IMR-90 (cell line): ENCODE results near the gene SEMA4A. TPM values are rescaled to one million over a fixed set of nuclear protein-coding genes. Genes with fewer than 3 reads are reported as not detected.

Experiments
- ATAC-seq: fragments of 200-7000 bp; cut with Tn5 transposase; 2 replicates; pipeline ENCODE4 v1.9.1; 2020; ENCODE audit warnings: low read depth, mild to moderate bottlenecking, moderate library complexity
- BruUV-seq: library from RNA; stranded (reverse); fragments of 400-500 nt; replicated peaks from 2 replicates; lab custom pipeline; 2021; lab: Mats Ljungman, UMichigan
- CTCF ChIA-PET: fragments of 300-600 bp; formaldehyde crosslinking; extraction: SDS; loops from one replicate; lab custom pipeline; 2021; ENCODE audit warnings: antibody characterized with exemption; lab: Yijun Ruan, JAX
- POLR2A ChIA-PET: fragments of 300-600 bp; sonication (Branson Sonifier 250); formaldehyde crosslinking; loops from one replicate; lab custom pipeline; 2022; ENCODE audit warnings: antibody characterized with exemption; ENCODE audit not compliant: unreplicated experiment; lab: Charles Lee
- DNase-seq: peaks from one replicate; pipeline ENCODE4 v3.0.0; 2013
- H2AFZ ChIP-seq: replicated peaks from 2 replicates; pipeline ENCODE3; 2013; ENCODE audit warnings: low read length, mild to moderate bottlenecking; ENCODE audit not compliant: poor library complexity
- H2AK5ac ChIP-seq: 2 replicates; pipeline ENCODE4 v1.6.1; 2013; ENCODE audit warnings: low read depth, low read length, inconsistent platforms
- H2AK9ac ChIP-seq: replicated peaks from 2 replicates; pipeline ENCODE3; 2013; ENCODE audit warnings: mild to moderate bottlenecking, low read depth, low read length, moderate library complexity; ENCODE audit not compliant: poor library complexity
- H2BK120ac ChIP-seq: 2 replicates; pipeline ENCODE4 v1.6.1; 2013; ENCODE audit warnings: low read depth, low read length, inconsistent platforms
- H2BK15ac ChIP-seq: 3 replicates; pipeline ENCODE4 v1.6.1; 2013; ENCODE audit warnings: low read depth, low read length, inconsistent platforms
- H2BK20ac ChIP-seq: 2 replicates; pipeline ENCODE4 v1.6.1; 2013; ENCODE audit warnings: low read depth, mild to moderate bottlenecking, inconsistent platforms, low read length, moderate library complexity
- H2BK5ac ChIP-seq: 2 replicates; pipeline ENCODE4 v1.6.1; 2013; ENCODE audit warnings: mild to moderate bottlenecking, low read depth, low read length, inconsistent platforms; ENCODE audit not compliant: poor library complexity, severe bottlenecking
- H3K14ac ChIP-seq: replicated peaks from 2 replicates; pipeline ENCODE4 v1.6.1; 2013; ENCODE audit warnings: low read depth, low read length, inconsistent platforms
- H3K18ac ChIP-seq: 2 replicates; pipeline ENCODE4 v1.6.1; 2013; ENCODE audit warnings: low read depth, low read length, control low read depth
- H3K23ac ChIP-seq: 2 replicates; pipeline ENCODE4 v1.6.1; 2013; ENCODE audit warnings: low read depth, low read length, inconsistent platforms
- H3K27ac ChIP-seq: 2 replicates; pipeline ENCODE4 v1.5.1; 2013; ENCODE audit warnings: mild to moderate bottlenecking, control low read depth, low read length; ENCODE audit not compliant: insufficient read depth
- H3K27me3 ChIP-seq: 2 replicates; pipeline ENCODE4 v1.6.1; 2013; ENCODE audit warnings: low read length; ENCODE audit not compliant: control insufficient read depth, insufficient read depth
- H3K36me3 ChIP-seq: 2 replicates; pipeline ENCODE4 v1.6.1; 2013; ENCODE audit warnings: low read length, mixed read lengths; ENCODE audit not compliant: control insufficient read depth, insufficient read depth
- H3K4ac ChIP-seq: 2 replicates; pipeline ENCODE4 v1.6.1; 2013; ENCODE audit warnings: low read depth, low read length, inconsistent platforms
- H3K4me1 ChIP-seq: 2 replicates; pipeline ENCODE4 v1.6.1; 2013; ENCODE audit warnings: low read length, mixed read lengths; ENCODE audit not compliant: control insufficient read depth, insufficient read depth
- H3K4me2 ChIP-seq: 2 replicates; pipeline ENCODE4 v1.6.1; 2013; ENCODE audit warnings: low read depth, mild to moderate bottlenecking, control low read depth, low read length, moderate library complexity
- H3K4me3 ChIP-seq: 2 replicates; pipeline ENCODE4 v1.5.1; 2013; ENCODE audit warnings: low read depth, mild to moderate bottlenecking, control low read depth, low read length, moderate library complexity; ENCODE audit not compliant: insufficient read depth
- H3K56ac ChIP-seq: 2 replicates; pipeline ENCODE4 v1.6.1; 2013; ENCODE audit warnings: low read length, inconsistent platforms; ENCODE audit not compliant: insufficient read depth; ENCODE audit errors: extremely low read depth
- H3K79me1 ChIP-seq, 2 experiments: 2 replicates each; pipeline ENCODE4 v1.6.1; 2013; ENCODE audit warnings: low read length in 2 of 2, inconsistent platforms in 1 of 2, low read depth in 1 of 2
- H3K9ac ChIP-seq: 2 replicates; pipeline ENCODE4 v1.6.1; 2013; ENCODE audit warnings: low read depth, low read length, control low read depth
- H3K9me1 ChIP-seq: 2 replicates; pipeline ENCODE4 v1.6.1; 2013; ENCODE audit warnings: low read length, inconsistent platforms; ENCODE audit not compliant: insufficient read depth
- H3K9me3 ChIP-seq: 2 replicates; pipeline ENCODE4 v1.6.1; 2013; ENCODE audit warnings: low read length; ENCODE audit not compliant: control insufficient read depth, insufficient read depth
- H4K20me1 ChIP-seq: 2 replicates; pipeline ENCODE4 v1.6.1; 2013; ENCODE audit warnings: low read length, inconsistent platforms; ENCODE audit not compliant: insufficient read depth
- H4K5ac ChIP-seq: 2 replicates; pipeline ENCODE4 v1.6.1; 2013; ENCODE audit warnings: mild to moderate bottlenecking, low read depth, low read length, control low read depth
- H4K8ac ChIP-seq, 2 experiments: 2 replicates each; pipeline ENCODE4 v1.6.1; 2013; ENCODE audit warnings: low read depth in 2 of 2, low read length in 2 of 2, control low read depth in 1 of 2, inconsistent platforms in 1 of 2
- H4K91ac ChIP-seq: 2 replicates; pipeline ENCODE4 v1.6.1; 2013; ENCODE audit warnings: low read depth, low read length, inconsistent platforms; ENCODE audit not compliant: insufficient read depth
- CEBPB ChIP-seq: IDR thresholded peaks from 2 replicates; pipeline ENCODE4 v1.6.1; 2012; ENCODE audit warnings: low read depth, low read length, improper control_type of control experiment
- RAD21 ChIP-seq: IDR thresholded peaks from 2 replicates; pipeline ENCODE4 v1.6.1; 2012; ENCODE audit warnings: low read length, improper control_type of control experiment
- WGBS, 2 experiments: methylation state at CpG; one replicate each; pipeline versions ENCODE4 v1.1.5 to v1.1.7; 2013; ENCODE audit warnings: missing lambda C conversion rate in 2 of 2; ENCODE audit not compliant: insufficient read length in 1 of 2; ENCODE audit errors: extremely low coverage in 2 of 2; 5-methylcytosine and 5-hydroxymethylcytosine counted together
- dilution Hi-C: fragments of 300-500 bp; cut with HindIII; formaldehyde crosslinking; loops from one replicate; pipeline ENCODE4 v1.14.3; 2018; ENCODE audit warnings: low sequenced_read_pairs; ENCODE audit not compliant: unreplicated experiment
- in situ Hi-C: fragments of 300-500 bp; cut with MboI; formaldehyde crosslinking; loops from 3 replicates; pipeline ENCODE4 v1.14.3; 2019; ENCODE audit warnings: low sequenced_read_pairs, inconsistent platforms, mixed read lengths
- intact Hi-C: fragments of 100-400 bp; cut with micrococcal nuclease; formaldehyde crosslinking; loops from 2 replicates; pipeline ENCODE4 v1.10.0; 2022
- polyA plus RNA-seq, 3 experiments: library from polyadenylated mRNA; depleted of rRNA; stranded (reverse); fragments of >200 nt; gene quantifications; 2 replicates each; pipeline ENCODE4 v1.2.3, GENCODE V29; 2012; ENCODE audit warnings: low replicate concordance in 1 of 3
- total RNA-seq: library from RNA; depleted of rRNA; stranded (reverse); fragments of >200 nt; gene quantifications from 2 replicates; pipeline ENCODE4 v1.2.3, GENCODE V29; 2012

Gene SEMA4A
- total and polyA plus RNA-seq, 2 of the 4 experiments (the other 2 are of a cell fraction), result 0.18 to 0.86 TPM

DNA sequence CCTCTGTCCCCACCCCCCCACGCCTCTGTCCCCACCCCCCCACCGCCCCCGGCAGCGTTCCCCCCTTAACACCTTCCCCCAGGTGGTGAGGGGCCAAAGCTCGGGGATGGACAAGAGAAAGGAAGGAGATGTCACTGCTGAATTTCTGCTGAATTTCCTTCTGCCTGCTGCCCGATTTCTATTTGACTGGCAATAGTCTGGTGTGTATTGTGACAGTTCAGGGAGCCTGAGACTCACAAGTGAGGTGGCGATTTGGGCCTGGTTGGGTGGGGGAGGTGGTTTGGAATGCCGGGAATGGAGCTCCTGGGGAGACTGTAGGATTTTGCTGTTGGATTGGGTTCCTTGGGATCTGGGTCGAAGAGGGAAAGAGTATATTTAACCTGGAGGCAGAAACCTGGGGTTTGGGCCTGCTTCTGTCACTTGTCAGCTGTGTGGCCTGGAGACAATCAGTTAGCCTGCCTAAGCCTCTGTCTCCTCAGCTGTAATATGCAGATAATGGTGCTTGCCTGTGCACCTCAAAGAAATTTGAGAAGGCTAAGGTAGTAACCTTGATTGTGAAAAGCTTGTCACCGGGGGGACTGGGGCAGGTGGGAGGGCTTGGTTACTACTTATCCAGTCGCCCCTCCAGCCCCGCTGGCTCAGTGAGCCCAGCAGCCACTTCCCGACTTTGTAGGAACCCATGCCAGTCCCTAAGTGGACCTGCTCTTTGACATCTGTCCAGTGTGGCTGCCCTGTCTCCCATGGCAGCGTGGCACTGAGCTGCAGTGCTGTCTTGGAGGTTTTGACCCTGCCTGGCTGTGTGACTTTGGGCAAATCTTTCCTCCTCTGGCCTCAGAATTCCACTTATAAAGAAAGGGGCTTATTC, 46.5 kb upstream of the SEMA4A start:
- peak overlapping the region; percentile 3 to 84; a peak in 1 of 4 replicates for H4K8ac ChIP-seq
- peak overlapping the region; percentile 43 for H2AFZ ChIP-seq
- H2AK9ac ChIP-seq, result peak overlapping the region; percentile 77
- no TSS peak for BruUV-seq
- dilution Hi-C loops, result no loop called here
- no peaks in the 10 kb centered on the region for H3K27me3 ChIP-seq
- H3K9me3 ChIP-seq, result no peaks in the 10 kb centered on the region
- H3K9me1 ChIP-seq, result peaks cover 32% of the 10 kb centered on the region
- peak overlapping the region; percentile 24 for H4K5ac ChIP-seq
- H3K14ac ChIP-seq, result peak overlapping the region; percentile 80
- peak overlapping the region; percentile 70 for H4K91ac ChIP-seq
- H3K27ac ChIP-seq, result peak overlapping the region; percentile 35
- POLR2A ChIA-PET, result no interaction called here
- peak overlapping the region; percentile 72 for H3K4me2 ChIP-seq
- peak overlapping the region; percentile 30; the same call in 1 of the 2 replicates for H3K9ac ChIP-seq
- H2BK120ac ChIP-seq, result peak overlapping the region; percentile 52
- intact Hi-C loops, result loop anchor here (1.0 kb wide), 1 partner anchor 7 kb away; the partner anchor contains the start of gene LMNA
- TF ChIP-seq RAD21 (no peak), CEBPB (0 out of 2 replicates have a peak, but pooled peaks have one; percentile 8)
- H3K4me3 ChIP-seq, result peak overlapping the region; percentile 14; the same call in 1 of the 2 replicates
- peak; percentile 40 for DNase-seq
- H3K36me3 ChIP-seq, result no peaks in the 10 kb centered on the region
- peak overlapping the region; percentile 98 for H2AK5ac ChIP-seq
- peak overlapping the region; percentile 26 for H3K18ac ChIP-seq
- H3K79me1 ChIP-seq, result peaks cover 22 to 60% of the 10 kb centered on the region in 2 experiments
- peak overlapping the region; percentile 16; the same call in 1 of the 3 replicates for H2BK15ac ChIP-seq
- H3K23ac ChIP-seq, result peak overlapping the region; percentile 70
- in situ Hi-C loops, result no loop called here
- H3K4me1 ChIP-seq, result peaks cover 45% of the 10 kb centered on the region
- peak overlapping the region; percentile 15 for H2BK5ac ChIP-seq
- 0 out of 2 replicates have a peak overlapping the region, but pooled peaks have one; percentile 41 for H3K56ac ChIP-seq
- CTCF ChIA-PET, result interaction anchor here (1.0 kb wide), 1 partner anchor 23 kb away, joined by 3 read pairs; no protein-coding TSS in a partner anchor
- peak overlapping the region; percentile 19 for H2BK20ac ChIP-seq
- peak; percentile 15 for ATAC-seq
- no peaks in the 10 kb centered on the region for H4K20me1 ChIP-seq
- WGBS, 2 experiments, result 58% methylated on average over 4 of the region's 14 CpGs; no CpG with 5 or more reads in 1 of the 2 experiments
- peak overlapping the region; percentile 90 for H3K4ac ChIP-seq
